GM21423 (cell line): Measurements from ENCODE around the gene B4GALT5.
"Not testable (repeated sequence)": the region's sequence is repeated elsewhere in the genome, so short reads cannot be mapped to it uniquely, and the experiment has no call there.

ENCODE experiments used
- ATAC-seq: cut with Tn5 transposase; IDR thresholded peaks from one replicate; pipeline ENCODE4 v1.9.1; 2021; ENCODE audit warnings: mild to moderate bottlenecking, moderate library complexity; ENCODE audit not compliant: unreplicated experiment

The B4GALT5 gene

GRCh38 chr20:49737260-49737659, 23.6 kb upstream of the B4GALT5 start:
- ATAC-seq = no peak

GRCh38 chr20:49729780-49730179, 16.1 kb upstream of the B4GALT5 start:
- no peak for ATAC-seq

- no peak for ATAC-seq
These were observed 14.5 kb upstream of the B4GALT5 start for GRCh38 chr20:49727894-49728885.

GRCh38 chr20:49727478-49727877, 13.8 kb upstream of the B4GALT5 start:
- no peak for ATAC-seq

- ATAC-seq = no peak
These were observed 12.0 kb upstream of the B4GALT5 start for GRCh38 chr20:49725694-49726093.

GRCh38 chr20:49725224-49725606, 11.5 kb upstream of the B4GALT5 start:
- ATAC-seq = not testable (repeated sequence)

GRCh38 chr20:49724408-49725223, 10.9 kb upstream of the B4GALT5 start:
- ATAC-seq = no peak

- not testable (repeated sequence) for ATAC-seq
These were observed 10.1 kb upstream of the B4GALT5 start for GRCh38 chr20:49723758-49724157.

GRCh38 chr20:49721326-49721725, 7.6 kb upstream of the B4GALT5 start:
- ATAC-seq = not testable (repeated sequence)

- ATAC-seq = no peak
These were observed 1.8 kb upstream of the B4GALT5 start for GRCh38 chr20:49715466-49715865.

GRCh38 chr20:49712996-49713752, 504 bp downstream of the B4GALT5 start:
- ATAC-seq = peak; percentile 46

GRCh38 chr20:49712646-49712995, 1.1 kb downstream of the B4GALT5 start:
- no peak for ATAC-seq

GRCh38 chr20:49712118-49712517, 1.6 kb downstream of the B4GALT5 start:
- ATAC-seq = no peak

- ATAC-seq = no peak
These were observed 2.1 kb downstream of the B4GALT5 start for GRCh38 chr20:49711667-49711987.

- ATAC-seq = no peak
These were observed 2.6 kb downstream of the B4GALT5 start for GRCh38 chr20:49710971-49711666.

- ATAC-seq = no peak
These were observed 6.6 kb downstream of the B4GALT5 start for GRCh38 chr20:49707118-49707517.

- ATAC-seq = no peak
These were observed 7.0 kb downstream of the B4GALT5 start for GRCh38 chr20:49706630-49707091.

GRCh38 chr20:49705893-49706292, 7.8 kb downstream of the B4GALT5 start:
- ATAC-seq = not testable (repeated sequence)

GRCh38 chr20:49705358-49705757, 8.3 kb downstream of the B4GALT5 start:
- no peak for ATAC-seq

- ATAC-seq = no peak
These were observed 8.7 kb downstream of the B4GALT5 start for GRCh38 chr20:49704932-49705336.
